Measurements from ENCODE around the gene KLHL12. TPM values are rescaled to one million over a fixed set of nuclear protein-coding genes. Genes with fewer than 3 reads are reported as not detected.

KLHL12 gene
- total RNA-seq, 2 donors from 2014 or later = 31.7 to 36.3 TPM

GRCh38 chr1:202861420-202862132, 65.5 kb downstream of the KLHL12 start:
- no peaks in the 10 kb centered on the region for H3K9me3 Mint-ChIP-seq
- H3K36me3 Mint-ChIP-seq = no peaks in the 10 kb centered on the region
- no peak overlapping the region for H3K27ac Mint-ChIP-seq
- ATAC-seq (peak; percentile 86 to 97), DNase-seq (ENCODE audit: low spot score in 2 of 2) (peak in 1 of 2 donors; percentile 70)

DNA sequence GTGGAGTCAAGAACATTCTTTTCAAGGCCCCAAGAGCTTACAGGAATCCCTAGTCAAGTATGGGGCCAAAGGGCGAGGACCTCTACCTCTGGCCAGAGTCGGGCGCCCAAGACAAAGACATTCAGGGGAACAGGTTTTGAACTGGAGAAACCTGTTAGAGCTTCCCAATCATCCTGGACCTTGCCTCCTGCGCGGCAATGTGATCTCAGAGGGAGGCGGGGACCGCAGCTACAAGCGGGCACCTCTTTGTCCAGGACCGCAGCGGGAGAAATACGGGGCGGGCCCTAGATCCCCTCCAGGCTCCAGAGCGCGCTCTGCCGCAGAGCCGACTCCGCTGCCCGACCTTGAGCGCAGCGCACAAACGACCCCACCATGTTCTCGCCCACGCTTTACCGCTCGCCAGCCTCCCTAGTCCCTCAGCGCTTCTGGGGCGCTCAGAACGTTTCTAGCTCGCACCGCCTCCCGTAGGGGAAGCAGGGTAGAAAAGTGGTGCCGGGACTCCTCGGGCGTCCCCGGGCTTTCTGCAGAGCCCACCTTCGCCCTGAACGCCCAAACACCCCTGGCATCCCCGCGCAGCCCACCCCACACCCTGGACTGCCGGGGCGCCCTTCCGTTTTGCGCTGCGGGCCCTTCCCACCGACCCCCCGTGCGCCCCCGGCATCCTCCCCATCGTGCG, 66.2 kb downstream of the KLHL12 start:
- H3K36me3 Mint-ChIP-seq = no peaks in the 10 kb centered on the region
- peak; percentile 55 to 56 for ATAC-seq
- H3K27ac Mint-ChIP-seq = no peak overlapping the region

GRCh38 chr1:202858789-202859414, 68.1 kb downstream of the KLHL12 start:
- Mint-ChIP-seq H3K27ac (no peak overlapping the region), H3K36me3 (no peaks in the 10 kb centered on the region), H3K9me3 (no peaks in the 10 kb centered on the region)
- ATAC-seq (no peak), DNase-seq (ENCODE audit: low spot score in 2 of 2) (no peak)

More for the DNA sequence above, 66.2 kb downstream of the KLHL12 start:
- no peaks in the 10 kb centered on the region for H3K9me3 Mint-ChIP-seq
- peak in 1 of 2 donors; percentile 34 for DNase-seq (ENCODE audit: low spot score in 2 of 2)

- DNase-seq (ENCODE audit: low spot score in 2 of 2) = no peak
- H3K9me3 Mint-ChIP-seq = no peaks in the 10 kb centered on the region
Measured at GRCh38 chr1:202858331-202858730, 68.7 kb downstream of the KLHL12 start.

GRCh38 chr1:202857136-202857610, 69.9 kb downstream of the KLHL12 start:
- no peak for DNase-seq (ENCODE audit: low spot score in 2 of 2)
- H3K9me3 Mint-ChIP-seq = no peaks in the 10 kb centered on the region
- no peak for ATAC-seq
- no peak overlapping the region for H3K27ac Mint-ChIP-seq
- no peaks in the 10 kb centered on the region for H3K36me3 Mint-ChIP-seq

More at GRCh38 chr1:202858331-202858730, 68.7 kb downstream of the KLHL12 start:
- Mint-ChIP-seq H3K27ac (no peak overlapping the region), H3K36me3 (no peaks in the 10 kb centered on the region)
- ATAC-seq = no peak

- H3K27ac Mint-ChIP-seq = no peak overlapping the region
Measured at GRCh38 chr1:202856014-202856413, 71.0 kb downstream of the KLHL12 start.

GRCh38 chr1:202854787-202855186, 72.2 kb downstream of the KLHL12 start:
- no peak for ATAC-seq
- Mint-ChIP-seq H3K36me3 (no peaks in the 10 kb centered on the region), H3K9me3 (no peaks in the 10 kb centered on the region), H3K27ac (no peak overlapping the region)
- DNase-seq (ENCODE audit: low spot score in 2 of 2) = no peak

More at GRCh38 chr1:202856014-202856413, 71.0 kb downstream of the KLHL12 start:
- ATAC-seq = no peak
- H3K9me3 Mint-ChIP-seq = no peaks in the 10 kb centered on the region
- no peak for DNase-seq (ENCODE audit: low spot score in 2 of 2)
- H3K36me3 Mint-ChIP-seq = no peaks in the 10 kb centered on the region

GRCh38 chr1:202852163-202852904, 74.7 kb downstream of the KLHL12 start:
- H3K27ac Mint-ChIP-seq = no peak overlapping the region
- H3K36me3 Mint-ChIP-seq = no peaks in the 10 kb centered on the region
- no peaks in the 10 kb centered on the region for H3K9me3 Mint-ChIP-seq
- peak in 1 of 2 donors; percentile 46 for DNase-seq (ENCODE audit: low spot score in 2 of 2)
- ATAC-seq = peak; percentile 82 to 91

- no peaks in the 10 kb centered on the region for H3K36me3 Mint-ChIP-seq
- no peaks in the 10 kb centered on the region for H3K9me3 Mint-ChIP-seq
- ATAC-seq = no peak
Measured at GRCh38 chr1:202850593-202851362, 76.3 kb downstream of the KLHL12 start.

GRCh38 chr1:202848191-202848542, 78.9 kb downstream of the KLHL12 start:
- DNase-seq (ENCODE audit: low spot score in 2 of 2) (no peak), ATAC-seq (peak in 1 of 2 donors; percentile 80)
- no peaks in the 10 kb centered on the region for H3K36me3 Mint-ChIP-seq
- H3K9me3 Mint-ChIP-seq = no peaks in the 10 kb centered on the region
- H3K27ac Mint-ChIP-seq = peak overlapping the region in 1 of 2 donors; percentile 1

More at GRCh38 chr1:202850593-202851362, 76.3 kb downstream of the KLHL12 start:
- no peak overlapping the region for H3K27ac Mint-ChIP-seq
- DNase-seq (ENCODE audit: low spot score in 2 of 2) = no peak

- H3K9me3 Mint-ChIP-seq = no peaks in the 10 kb centered on the region
Measured at GRCh38 chr1:202844935-202845334, 82.1 kb downstream of the KLHL12 start.

GRCh38 chr1:202844259-202844658, 82.8 kb downstream of the KLHL12 start:
- ATAC-seq = no peak
- Mint-ChIP-seq H3K36me3 (no peaks in the 10 kb centered on the region), H3K9me3 (no peaks in the 10 kb centered on the region), H3K27ac (peak overlapping the region in 1 of 2 donors; percentile 26)
- no peak for DNase-seq (ENCODE audit: low spot score in 2 of 2)

More at GRCh38 chr1:202844935-202845334, 82.1 kb downstream of the KLHL12 start:
- DNase-seq (ENCODE audit: low spot score in 2 of 2) = no peak
- no peak for ATAC-seq
- Mint-ChIP-seq H3K36me3 (no peaks in the 10 kb centered on the region), H3K27ac (no peak overlapping the region)

- Mint-ChIP-seq H3K9me3 (no peaks in the 10 kb centered on the region), H3K36me3 (no peaks in the 10 kb centered on the region), H3K27ac (no peak overlapping the region)
- ATAC-seq (no peak), DNase-seq (ENCODE audit: low spot score in 2 of 2) (no peak)
Measured at GRCh38 chr1:202843081-202843480, 84.0 kb downstream of the KLHL12 start.
